Subcutaneous adipose tissue (tissue), 4 donors: Measurements from ENCODE around the gene RNLS. TPM values are rescaled to one million over a fixed set of nuclear protein-coding genes. Genes with fewer than 3 reads are reported as not detected.

Experiments used
- total RNA-seq, 4 donors: library from RNA; depleted of rRNA; stranded (reverse); fragments of >200 nt; gene quantifications; one replicate each; pipeline ENCODE4 v1.1.0, GENCODE V29; 2016
- TF ChIP-seq, protein P1 (sequence below): fragments of 450-650 bp; IDR thresholded peaks from one replicate; pipeline ENCODE4 v1.5.1; 2016; ENCODE audit warnings: low read depth, mild to moderate bottlenecking, control low read depth, antibody characterized with exemption, moderate library complexity

RNLS gene
- total RNA-seq, 4 donors from 2014 or later = 14.1 to 27.7 (median 23.1) TPM

- TF ChIP-seq, protein P1, sequence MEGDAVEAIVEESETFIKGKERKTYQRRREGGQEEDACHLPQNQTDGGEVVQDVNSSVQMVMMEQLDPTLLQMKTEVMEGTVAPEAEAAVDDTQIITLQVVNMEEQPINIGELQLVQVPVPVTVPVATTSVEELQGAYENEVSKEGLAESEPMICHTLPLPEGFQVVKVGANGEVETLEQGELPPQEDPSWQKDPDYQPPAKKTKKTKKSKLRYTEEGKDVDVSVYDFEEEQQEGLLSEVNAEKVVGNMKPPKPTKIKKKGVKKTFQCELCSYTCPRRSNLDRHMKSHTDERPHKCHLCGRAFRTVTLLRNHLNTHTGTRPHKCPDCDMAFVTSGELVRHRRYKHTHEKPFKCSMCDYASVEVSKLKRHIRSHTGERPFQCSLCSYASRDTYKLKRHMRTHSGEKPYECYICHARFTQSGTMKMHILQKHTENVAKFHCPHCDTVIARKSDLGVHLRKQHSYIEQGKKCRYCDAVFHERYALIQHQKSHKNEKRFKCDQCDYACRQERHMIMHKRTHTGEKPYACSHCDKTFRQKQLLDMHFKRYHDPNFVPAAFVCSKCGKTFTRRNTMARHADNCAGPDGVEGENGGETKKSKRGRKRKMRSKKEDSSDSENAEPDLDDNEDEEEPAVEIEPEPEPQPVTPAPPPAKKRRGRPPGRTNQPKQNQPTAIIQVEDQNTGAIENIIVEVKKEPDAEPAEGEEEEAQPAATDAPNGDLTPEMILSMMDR = no peak
These were observed 53.0 kb downstream of the RNLS start for GRCh38 chr10:88530093-88530492.

DNA sequence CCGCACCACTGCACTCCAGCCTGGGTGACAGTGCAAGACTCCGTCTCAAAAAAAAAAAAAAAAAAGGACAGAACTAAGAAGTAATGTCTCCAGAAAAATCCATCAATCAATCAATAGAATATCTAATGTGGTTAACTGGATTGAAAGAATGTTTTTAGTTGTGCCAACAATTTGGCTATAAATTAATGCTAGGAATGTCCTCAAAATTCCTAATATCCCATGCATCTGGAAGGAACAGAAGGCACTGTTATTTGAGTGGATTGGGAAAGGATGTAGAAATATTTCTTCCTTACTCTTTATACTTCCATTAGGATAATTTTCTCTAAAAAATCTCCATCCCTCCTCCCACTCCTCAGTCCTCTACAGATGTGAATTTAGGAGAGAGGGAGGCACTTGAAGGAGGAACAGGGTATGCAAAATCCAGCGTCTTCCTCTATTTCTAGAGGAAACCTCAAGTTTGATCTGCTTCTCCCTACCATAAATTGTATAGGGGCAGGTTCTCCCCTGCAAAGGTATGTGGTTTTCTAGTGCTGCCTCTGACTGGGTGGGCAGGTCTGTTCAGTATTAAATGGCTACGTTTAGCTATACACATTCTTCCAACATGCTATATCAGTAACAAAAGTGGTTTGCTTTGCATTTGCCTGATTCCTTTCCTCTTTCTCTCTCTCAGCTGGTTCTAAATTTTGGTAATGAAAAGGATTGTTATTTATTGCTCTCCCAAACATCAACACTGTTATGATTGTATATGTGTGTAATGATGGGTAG is 54.1 kb downstream of the RNLS start:
- TF ChIP-seq, protein P1 = no peak

- TF ChIP-seq, protein P1 = no peak
These were observed 54.9 kb downstream of the RNLS start for GRCh38 chr10:88528201-88528600.

DNA sequence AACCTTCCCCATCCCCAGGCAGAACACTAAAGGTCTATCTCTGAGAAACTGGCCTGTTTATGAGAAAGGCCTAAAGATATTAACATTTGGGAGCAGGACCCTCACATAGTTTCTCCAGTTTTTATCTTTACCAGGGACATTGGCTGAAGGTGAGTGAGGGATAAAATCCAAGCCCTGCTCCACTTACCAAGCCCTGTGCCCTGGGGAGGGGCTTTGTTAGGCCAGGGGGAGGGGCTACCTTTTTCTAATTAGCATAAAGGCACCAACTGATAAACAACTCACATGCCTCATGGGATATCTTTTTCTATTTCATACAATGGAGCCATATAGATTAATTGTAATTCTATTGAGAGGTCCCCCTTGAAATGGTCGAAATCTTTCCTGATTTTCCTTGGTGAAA is 55.9 kb downstream of the RNLS start:
- TF ChIP-seq, protein P1 = no peak

- TF ChIP-seq, protein P1 = no peak
These were observed 56.5 kb downstream of the RNLS start for GRCh38 chr10:88526501-88527105.

DNA sequence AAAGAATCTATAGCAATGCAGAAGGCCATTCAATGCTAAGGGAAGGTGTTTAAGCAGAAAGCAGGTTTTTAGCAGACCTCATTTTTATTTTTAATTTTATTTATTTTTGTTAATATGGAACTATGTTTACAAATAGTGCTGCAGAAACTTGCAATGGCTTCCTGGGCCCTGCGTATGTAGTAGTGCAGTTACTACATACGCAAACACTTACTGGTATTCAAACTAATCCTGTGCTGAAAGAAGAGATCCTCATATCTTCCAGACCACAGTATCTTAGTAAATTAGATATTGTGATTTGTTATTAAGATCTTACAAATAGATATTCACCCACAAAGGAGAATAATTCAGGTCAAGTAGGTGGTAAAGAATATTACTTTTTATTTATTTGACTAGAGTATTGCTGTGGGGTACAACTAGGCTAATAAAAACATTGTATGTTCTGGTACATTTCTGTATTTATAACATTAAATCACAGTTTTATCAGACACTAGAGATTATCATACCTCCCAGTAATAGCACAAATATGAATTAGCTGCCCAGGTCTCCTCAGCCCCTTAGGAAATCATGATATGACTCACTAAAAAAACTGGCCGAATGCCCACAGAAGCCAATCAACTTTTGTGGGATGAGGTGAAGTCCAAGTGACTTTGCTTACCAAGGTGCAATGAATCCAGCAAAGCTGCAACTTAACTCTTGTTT is 57.6 kb downstream of the RNLS start:
- TF ChIP-seq, protein P1 = no peak
